Measurements from ENCODE around the gene PNPLA7.
A peak's percentile ranks its signal among the peaks of the same experiment; 100 is the strongest.

The PNPLA7 gene

GRCh38 chr9:137431416-137431931, 118.7 kb downstream of the PNPLA7 start:
- no peak for DNase-seq

- DNase-seq: no peak
Measured at GRCh38 chr9:137430723-137431415, 119.3 kb downstream of the PNPLA7 start.

- DNase-seq: no peak
Measured at GRCh38 chr9:137429974-137430722, 120.1 kb downstream of the PNPLA7 start.

GRCh38 chr9:137429546-137429890, 120.7 kb downstream of the PNPLA7 start:
- no peak for DNase-seq

- no peak for DNase-seq
Measured at GRCh38 chr9:137428841-137429545, 121.2 kb downstream of the PNPLA7 start.

- no peak for DNase-seq
Measured at GRCh38 chr9:137428311-137428630, 121.9 kb downstream of the PNPLA7 start.

- DNase-seq: no peak
Measured at GRCh38 chr9:137427454-137428310, 122.5 kb downstream of the PNPLA7 start.

GRCh38 chr9:137426018-137426681, 124.1 kb downstream of the PNPLA7 start:
- DNase-seq: no peak

- no peak for DNase-seq
Measured at GRCh38 chr9:137423514-137424291, 126.5 kb downstream of the PNPLA7 start.

GRCh38 chr9:137422604-137423513, 127.3 kb downstream of the PNPLA7 start, which contains the start of the genes EXD3 and NOXA1:
Gene EXD3, minus strand, starts transcription at chr9:137423162. Its CDS starts 27,805 bp downstream, at chr9:137395357.
Gene NOXA1, plus strand, starts transcription at chr9:137423393. Its CDS starts 137 bp downstream, at chr9:137423530.
- peak; percentile 80 for DNase-seq

- DNase-seq: no peak
Measured at GRCh38 chr9:137421838-137422603, 128.2 kb downstream of the PNPLA7 start.

- DNase-seq: no peak
Measured at GRCh38 chr9:137417161-137418021, 132.8 kb downstream of the PNPLA7 start.

GRCh38 chr9:137416563-137417151, 133.5 kb downstream of the PNPLA7 start:
- no peak for DNase-seq

- no peak for DNase-seq
Measured at GRCh38 chr9:137416006-137416562, 134.1 kb downstream of the PNPLA7 start.

GRCh38 chr9:137415451-137415850, 134.8 kb downstream of the PNPLA7 start:
- no peak for DNase-seq

GRCh38 chr9:137412431-137412830, 137.8 kb downstream of the PNPLA7 start:
- DNase-seq: no peak

GRCh38 chr9:137411645-137412380, 138.4 kb downstream of the PNPLA7 start:
- DNase-seq: no peak
